ENCODE results near the gene JDP2.
"Not testable (repeated sequence)": the region's sequence is repeated elsewhere in the genome, so short reads cannot be mapped to it uniquely, and the experiment has no call there.

JDP2 gene, protein sequence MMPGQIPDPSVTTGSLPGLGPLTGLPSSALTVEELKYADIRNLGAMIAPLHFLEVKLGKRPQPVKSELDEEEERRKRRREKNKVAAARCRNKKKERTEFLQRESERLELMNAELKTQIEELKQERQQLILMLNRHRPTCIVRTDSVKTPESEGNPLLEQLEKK

DNA sequence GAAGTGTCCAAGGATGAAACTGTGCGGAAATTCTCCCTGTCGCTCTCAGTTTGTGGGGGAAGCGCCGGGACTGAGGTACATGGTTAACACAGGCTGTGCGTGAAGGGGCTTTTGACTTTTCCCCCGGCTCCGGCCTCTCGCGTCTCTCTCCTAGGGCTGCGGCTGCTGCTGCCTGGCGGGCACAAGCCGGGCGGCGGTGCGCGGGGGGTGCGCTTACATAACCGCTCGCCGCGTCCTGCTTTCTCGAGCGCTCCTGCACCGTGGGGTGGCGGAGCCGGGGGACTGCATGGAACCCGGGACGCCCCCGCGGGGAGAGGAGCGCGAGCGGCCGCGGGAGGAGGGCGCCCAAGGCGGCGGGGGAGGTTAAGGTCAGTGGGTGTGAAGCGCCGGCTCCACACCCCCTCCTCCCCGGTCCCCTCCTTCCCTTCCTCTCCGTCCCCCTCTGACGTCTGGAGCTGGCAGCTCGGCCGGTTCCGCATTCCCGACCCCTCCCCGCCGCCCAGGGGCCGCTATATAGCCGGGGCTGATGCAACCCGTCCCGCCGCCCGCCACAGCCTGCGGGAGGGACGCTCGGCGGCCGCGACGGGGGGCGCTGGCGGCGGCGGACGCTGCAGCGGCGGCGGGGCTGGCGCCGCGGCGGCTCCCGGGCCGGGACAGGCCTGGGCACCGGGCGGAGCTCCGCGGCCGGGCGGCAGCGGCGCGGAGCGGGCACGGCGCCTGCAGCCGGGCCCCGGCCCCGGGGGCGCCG lies at the start of gene JDP2:
Gene JDP2, plus strand, starts transcription at position 541 of the 748 bp plus-strand sequence. CDS start 9,899 bp downstream, outside the sequence.
- H3K4me3 ChIP-seq (ENCODE audit: low read depth, low read length): peak within 1 kb of the TSS; percentile 61

DNA sequence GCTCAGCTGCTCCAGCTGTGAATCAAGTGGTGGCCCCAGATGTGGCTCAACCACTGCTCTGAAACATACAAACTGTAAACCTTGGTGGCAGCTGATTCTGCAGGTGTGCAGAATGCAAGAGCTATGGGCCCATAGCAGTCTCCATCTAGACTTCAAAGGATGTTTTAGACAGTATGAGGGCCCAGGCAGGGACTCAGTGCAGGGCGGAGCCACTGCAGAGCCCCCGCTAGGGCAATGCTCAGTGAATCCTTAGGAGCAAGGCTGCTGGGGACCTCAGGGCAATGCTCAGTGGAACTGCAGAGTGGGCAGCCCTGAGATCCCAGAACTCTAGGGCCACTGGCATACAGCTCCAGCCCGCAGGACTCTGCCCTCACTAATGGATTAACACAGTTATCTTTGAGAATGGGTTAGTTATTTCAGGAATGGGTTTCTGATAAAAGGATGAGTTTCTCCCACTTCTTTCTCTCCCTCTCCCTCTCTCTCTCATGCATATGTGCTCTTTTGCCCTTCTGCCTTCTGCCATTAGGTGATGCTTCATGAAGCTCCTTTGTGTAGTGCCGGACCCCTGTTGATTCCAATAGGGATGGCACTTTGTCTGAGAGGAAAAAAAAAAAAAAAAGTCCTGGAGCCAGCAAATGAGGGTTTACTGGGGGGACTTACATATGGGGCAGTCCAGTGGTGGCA lies 48.4 kb upstream of the JDP2 start:
- H3K4me3 ChIP-seq (ENCODE audit: low read depth, low read length): no peak overlapping the region

GRCh38 chr14:75379930-75380270 lies 47.9 kb upstream of the JDP2 start:
- H3K4me3 ChIP-seq (ENCODE audit: low read depth, low read length): no peak overlapping the region

GRCh38 chr14:75380656-75381055 lies 47.2 kb upstream of the JDP2 start:
- no peak overlapping the region for H3K4me3 ChIP-seq (ENCODE audit: low read depth, low read length)

DNA sequence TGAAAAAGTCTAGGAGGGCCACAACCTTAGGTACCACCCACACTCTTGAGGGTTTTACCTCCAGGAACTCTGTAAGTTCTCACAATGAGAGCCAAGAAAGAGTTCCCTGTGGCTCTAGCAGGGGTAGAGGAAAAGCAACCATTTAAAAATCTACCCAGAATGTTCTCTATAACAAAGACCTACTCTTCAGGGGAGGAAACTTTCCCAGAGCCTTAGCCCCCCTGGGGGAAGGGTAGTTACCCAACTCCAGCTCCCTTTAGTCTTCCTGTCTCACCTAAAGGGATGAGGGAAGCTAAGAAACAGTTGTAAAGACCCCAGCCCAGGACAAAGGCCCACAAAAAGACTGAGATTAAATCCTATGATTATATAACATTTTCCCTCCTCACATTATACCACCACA lies 46.2 kb upstream of the JDP2 start:
- H3K4me3 ChIP-seq (ENCODE audit: low read depth, low read length): no peak overlapping the region

- H3K4me3 ChIP-seq (ENCODE audit: low read depth, low read length): not testable (repeated sequence)
These were observed 44.6 kb upstream of the JDP2 start for GRCh38 chr14:75383219-75383618.

GRCh38 chr14:75383721-75384120 lies 44.1 kb upstream of the JDP2 start:
- no peak overlapping the region for H3K4me3 ChIP-seq (ENCODE audit: low read depth, low read length)

DNA sequence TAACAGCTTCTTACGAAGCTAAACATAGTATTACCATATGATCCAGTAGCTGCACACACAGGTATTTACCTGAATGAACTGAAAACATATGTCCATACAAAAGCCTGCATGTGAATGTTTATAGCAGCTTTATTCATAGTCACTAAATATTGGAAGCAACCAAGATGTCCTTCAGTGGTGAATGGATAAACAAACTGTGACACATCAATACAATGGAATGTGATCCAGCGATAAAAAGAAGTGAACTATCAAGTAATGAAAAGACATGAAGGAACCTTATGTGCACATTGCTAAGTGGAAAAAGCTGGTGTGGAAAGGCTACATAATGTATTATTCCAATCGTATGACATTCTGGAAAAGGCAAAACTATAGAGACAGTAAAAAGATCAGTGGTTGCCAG lies 38.1 kb upstream of the JDP2 start:
- H3K4me3 ChIP-seq (ENCODE audit: low read depth, low read length): no peak overlapping the region

GRCh38 chr14:75390183-75390582 lies 37.6 kb upstream of the JDP2 start:
- H3K4me3 ChIP-seq (ENCODE audit: low read depth, low read length): no peak overlapping the region

DNA sequence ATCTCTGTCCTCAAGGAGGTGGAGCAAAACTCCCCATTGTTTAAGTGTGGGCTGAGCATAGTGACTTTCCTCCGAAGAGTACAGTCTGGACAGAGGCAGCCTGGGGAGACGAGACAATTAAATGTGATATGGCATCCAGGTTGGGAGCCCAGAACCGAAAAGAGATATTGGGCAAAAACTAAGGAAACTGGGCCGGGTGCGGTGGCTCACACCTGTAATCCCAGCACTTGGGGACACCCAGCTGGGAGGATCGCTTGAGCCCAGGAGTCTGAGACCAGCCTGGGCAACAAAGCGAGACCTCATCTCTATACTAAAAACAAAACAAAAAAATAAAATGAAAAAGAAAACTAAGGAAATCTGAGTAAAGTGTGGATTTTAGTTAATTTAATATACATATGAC lies 35.9 kb upstream of the JDP2 start:
- no peak overlapping the region for H3K4me3 ChIP-seq (ENCODE audit: low read depth, low read length)

DNA sequence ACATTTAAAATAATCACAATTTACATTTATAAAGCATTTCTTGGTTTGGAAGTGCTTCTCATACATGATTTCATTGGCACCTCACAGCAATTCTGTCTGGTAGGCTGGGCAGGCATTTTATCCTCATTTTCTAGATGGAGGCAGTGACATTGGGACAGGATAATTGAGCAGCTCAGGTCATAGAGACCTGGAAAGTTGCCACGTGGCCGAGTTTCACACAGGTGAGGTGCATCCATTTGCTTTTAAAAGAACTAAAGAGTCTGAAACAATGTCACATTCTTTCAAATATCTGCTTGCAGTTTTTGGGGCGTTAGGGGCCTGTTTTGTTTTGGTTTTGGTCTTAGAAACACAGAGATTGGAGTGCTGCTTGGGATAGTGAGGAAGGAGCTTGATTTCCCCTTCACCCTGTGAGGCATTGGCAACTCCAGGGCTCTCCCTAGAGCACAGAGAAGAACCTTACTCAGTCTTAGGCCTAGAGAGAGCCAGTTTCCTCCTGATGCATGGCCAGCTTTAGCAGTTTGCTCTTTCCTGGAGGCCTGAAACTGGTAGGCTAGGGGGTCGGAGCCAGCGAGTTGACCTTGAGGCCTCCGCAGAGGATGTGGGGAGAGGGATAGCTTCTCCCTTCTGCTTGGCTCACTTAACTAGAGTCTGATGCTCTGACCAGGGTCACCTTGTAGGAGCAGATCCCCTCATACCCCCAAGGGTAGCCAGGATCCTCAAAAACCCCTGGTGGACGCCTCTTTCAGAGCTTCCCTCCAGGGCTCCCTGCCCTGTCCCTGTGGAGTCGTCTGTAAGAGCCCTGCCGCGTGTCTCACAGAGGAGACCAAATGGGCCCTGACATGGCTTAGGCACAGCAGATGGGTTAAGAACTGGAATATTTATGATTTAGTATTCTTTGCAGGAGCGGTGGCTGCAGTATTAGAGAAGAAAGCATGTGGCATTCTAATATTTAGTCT lies 34.9 kb upstream of the JDP2 start:
- no peak overlapping the region for H3K4me3 ChIP-seq (ENCODE audit: low read depth, low read length)

DNA sequence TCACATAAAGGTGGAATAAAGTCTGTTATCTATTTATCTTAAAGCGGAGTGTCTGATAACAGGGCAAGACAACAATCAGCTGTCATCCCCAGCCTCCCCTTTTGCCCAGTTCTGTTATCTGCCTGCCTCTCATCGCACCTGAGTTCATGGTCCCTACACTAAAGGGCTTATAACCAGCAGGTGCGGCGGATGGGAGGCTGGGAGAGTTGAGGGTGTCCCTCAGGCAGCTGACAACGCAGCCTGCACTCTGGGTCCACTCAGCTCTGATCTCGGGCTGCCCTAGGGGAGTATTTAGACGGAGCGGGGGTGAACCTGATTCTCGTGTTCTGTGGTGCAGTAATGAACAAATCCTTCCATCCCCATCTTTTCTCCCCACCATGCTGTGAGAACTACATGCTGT lies 34.0 kb upstream of the JDP2 start:
- no peak overlapping the region for H3K4me3 ChIP-seq (ENCODE audit: low read depth, low read length)

DNA sequence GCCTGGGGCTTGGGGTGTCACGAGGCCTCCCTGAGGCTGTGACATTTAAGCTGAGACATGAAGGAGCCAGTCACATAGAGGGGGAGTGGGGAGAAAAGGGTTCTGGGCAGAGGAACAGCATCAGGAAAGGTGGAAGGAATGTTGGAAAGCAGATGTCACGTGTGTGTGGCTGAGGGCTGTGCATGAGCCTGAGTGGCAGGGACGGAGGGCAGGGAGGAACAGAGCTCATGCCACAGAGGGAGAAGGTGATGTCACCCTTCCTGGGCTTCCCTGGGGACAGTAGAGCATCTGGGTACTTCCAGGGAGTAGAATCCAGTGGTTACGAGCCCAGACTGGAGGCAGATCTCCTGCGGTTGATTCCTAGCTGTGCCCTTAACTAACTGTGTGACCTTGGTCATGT lies 32.0 kb upstream of the JDP2 start:
- H3K4me3 ChIP-seq (ENCODE audit: low read depth, low read length): no peak overlapping the region

GRCh38 chr14:75399321-75399720 lies 28.5 kb upstream of the JDP2 start:
- no peak overlapping the region for H3K4me3 ChIP-seq (ENCODE audit: low read depth, low read length)

DNA sequence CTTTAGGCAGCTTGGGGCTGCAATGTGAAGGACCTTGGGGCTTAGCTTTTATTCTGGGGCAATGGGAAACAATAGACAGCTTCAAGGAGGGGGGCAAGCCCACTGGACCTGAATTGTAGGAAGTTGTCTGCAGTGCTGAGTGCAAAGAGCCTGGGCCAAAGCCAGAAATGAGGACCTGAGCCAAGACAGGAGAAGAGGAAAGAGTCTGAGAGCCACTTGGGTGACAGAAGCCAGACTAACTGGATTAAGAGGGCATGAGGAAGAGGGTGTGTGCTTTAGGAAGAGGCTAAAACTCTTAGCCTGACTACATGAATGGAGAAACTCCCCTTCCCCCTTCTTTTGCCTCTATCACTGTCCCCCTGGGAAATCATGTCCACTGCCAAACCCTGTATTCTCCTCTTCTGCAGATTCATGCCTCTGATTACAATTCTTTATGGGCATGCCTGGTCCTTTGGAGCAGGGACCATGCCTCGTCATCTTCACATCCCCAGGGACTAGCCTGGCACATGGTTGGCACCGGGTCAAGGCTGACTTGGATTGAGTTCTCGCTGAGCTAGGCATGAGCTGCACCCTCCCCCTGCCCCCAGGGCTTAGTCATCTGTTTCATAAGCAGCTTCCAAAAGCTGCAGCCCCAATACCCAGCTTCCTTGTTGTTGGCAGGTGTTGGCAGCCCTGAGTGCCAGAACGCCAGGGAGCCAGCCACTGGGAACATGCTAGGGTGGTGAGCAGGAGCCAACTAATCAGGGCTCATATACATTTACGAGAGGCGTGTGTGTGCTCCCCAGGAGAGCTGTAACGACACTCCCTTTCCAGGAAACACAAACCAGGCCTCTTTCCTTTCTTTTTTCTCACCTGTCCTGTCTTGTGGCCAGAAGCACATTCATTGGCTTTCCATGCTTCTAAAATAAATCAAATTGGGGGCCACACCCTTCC lies 27.7 kb upstream of the JDP2 start:
- no peak overlapping the region for H3K4me3 ChIP-seq (ENCODE audit: low read depth, low read length)

GRCh38 chr14:75401361-75401760 lies 26.5 kb upstream of the JDP2 start:
- H3K4me3 ChIP-seq (ENCODE audit: low read depth, low read length): no peak overlapping the region

- H3K4me3 ChIP-seq (ENCODE audit: low read depth, low read length): no peak overlapping the region
These were observed 24.9 kb upstream of the JDP2 start for GRCh38 chr14:75402867-75403413.

DNA sequence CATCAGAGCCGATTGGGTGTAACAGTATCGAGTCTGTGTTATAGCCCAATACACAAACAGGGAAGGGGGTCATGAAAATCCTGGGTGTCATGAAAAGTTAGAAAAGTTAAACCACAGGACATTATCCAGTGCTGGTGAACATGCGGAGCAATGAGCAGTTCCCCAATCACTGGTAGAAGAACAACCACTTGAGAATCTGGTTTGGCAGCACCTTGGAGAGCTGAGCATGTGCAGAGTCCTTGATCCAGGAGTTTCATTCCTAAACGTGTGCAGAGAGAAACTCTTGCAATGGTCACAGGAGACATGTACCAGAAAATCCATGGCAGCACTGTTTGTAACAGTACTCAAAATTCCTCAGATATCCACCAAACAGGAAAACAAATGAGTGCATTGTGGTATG lies 23.0 kb upstream of the JDP2 start:
- no peak overlapping the region for H3K4me3 ChIP-seq (ENCODE audit: low read depth, low read length)

- no peak overlapping the region for H3K4me3 ChIP-seq (ENCODE audit: low read depth, low read length)
These were observed 21.7 kb upstream of the JDP2 start for GRCh38 chr14:75406102-75406501.

DNA sequence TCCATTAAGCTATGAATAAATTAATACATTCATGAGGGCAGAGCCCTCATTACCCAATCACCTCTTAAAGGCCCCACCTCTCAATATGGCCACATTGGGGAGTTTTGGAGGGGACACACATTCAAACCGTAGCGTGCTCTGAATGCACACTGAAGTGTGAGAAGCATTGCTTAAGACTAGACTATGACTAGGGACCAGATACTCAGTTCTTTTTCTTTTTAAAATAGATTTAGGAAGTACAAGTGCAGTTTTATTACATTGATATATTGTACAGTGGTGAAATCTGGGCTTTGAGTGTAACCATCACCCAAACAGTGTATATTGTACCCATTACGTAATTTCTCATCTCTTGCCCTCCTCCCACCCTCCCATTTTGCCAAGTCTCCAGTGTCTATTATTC lies 21.0 kb upstream of the JDP2 start:
- H3K4me3 ChIP-seq (ENCODE audit: low read depth, low read length): no peak overlapping the region

Measured in iPS-11a (cell line).